C4-2B (cell line): ENCODE results near the gene COG1.
A peak's percentile ranks its signal among the peaks of the same experiment; 100 is the strongest.

Experiments used
- H3K27ac ChIP-seq: fragments of 450-650 bp; 2 replicates; pipeline ENCODE4 v1.5.1; 2017
- ZFX ChIP-seq: fragments of 450-650 bp; IDR thresholded peaks from 2 replicates; pipeline ENCODE4 v1.6.1; 2017
- TF ChIP-seq, protein P1 (sequence below): fragments of 450-650 bp; conservative IDR thresholded peaks from 2 replicates; pipeline ENCODE4 v1.5.1; 2017; ENCODE audit warnings: mild to moderate bottlenecking

The COG1 gene

DNA sequence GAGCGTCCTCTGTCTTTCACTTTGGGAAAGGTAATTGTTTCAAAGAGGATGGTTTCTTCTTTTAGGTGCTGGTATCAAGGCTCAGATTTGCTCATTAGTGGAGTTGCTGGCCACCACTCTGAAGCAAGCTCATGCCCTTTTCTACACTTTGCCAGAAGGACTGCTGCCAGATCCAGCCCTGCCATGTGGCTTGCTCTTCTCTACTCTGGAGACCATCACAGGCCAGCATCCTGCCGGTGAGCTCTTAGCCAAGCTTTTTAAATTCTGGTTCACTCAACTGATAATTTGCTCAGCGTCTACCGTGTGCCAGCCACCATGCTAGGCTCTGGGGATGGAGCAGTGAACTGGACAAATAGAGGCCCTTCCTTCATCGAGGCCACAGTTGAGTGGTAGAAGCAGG lies 4.3 kb downstream of the COG1 start:
- peak overlapping the region; percentile 33 for H3K27ac ChIP-seq
- TF ChIP-seq, protein P1, sequence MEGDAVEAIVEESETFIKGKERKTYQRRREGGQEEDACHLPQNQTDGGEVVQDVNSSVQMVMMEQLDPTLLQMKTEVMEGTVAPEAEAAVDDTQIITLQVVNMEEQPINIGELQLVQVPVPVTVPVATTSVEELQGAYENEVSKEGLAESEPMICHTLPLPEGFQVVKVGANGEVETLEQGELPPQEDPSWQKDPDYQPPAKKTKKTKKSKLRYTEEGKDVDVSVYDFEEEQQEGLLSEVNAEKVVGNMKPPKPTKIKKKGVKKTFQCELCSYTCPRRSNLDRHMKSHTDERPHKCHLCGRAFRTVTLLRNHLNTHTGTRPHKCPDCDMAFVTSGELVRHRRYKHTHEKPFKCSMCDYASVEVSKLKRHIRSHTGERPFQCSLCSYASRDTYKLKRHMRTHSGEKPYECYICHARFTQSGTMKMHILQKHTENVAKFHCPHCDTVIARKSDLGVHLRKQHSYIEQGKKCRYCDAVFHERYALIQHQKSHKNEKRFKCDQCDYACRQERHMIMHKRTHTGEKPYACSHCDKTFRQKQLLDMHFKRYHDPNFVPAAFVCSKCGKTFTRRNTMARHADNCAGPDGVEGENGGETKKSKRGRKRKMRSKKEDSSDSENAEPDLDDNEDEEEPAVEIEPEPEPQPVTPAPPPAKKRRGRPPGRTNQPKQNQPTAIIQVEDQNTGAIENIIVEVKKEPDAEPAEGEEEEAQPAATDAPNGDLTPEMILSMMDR: no peak
- TF ChIP-seq ZFX: no peak

DNA sequence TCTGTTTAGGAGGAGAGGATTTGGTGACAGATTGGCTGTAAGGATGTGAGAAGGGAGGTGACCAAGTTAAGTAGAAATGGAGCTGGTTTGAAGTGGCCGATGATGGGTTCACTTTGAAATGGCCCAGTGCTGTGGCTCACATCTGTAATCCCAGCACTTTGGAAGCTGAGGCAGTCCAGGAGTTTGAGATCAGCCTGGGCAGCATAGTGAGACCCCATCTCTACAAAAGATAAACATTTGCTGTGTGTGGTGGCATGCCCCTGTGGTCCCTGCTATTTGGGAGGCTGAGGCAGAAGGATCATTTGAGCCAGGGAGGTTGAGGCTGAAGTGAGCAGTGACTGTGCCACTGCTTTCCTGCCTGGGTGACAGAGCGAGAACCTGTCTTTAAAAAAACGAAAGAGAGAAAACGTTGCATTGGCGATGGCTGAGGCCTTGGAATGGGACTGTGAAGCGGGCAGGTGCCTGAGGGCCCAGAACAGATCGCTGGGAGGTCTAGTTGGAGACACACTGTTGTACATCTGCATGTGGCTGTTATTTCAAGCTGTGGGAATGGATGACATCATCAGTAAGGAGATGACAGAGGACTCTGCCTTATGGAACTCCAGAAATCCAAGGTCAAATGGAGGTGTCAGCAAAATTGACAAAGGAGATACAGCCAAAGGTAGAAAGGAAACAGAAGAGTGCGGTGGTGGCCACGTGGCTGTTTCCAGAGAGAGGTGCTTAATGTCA lies 5.5 kb downstream of the COG1 start:
- H3K27ac ChIP-seq: no peak overlapping the region
- TF ChIP-seq, protein P1: no peak
- no peak for TF ChIP-seq ZFX

DNA sequence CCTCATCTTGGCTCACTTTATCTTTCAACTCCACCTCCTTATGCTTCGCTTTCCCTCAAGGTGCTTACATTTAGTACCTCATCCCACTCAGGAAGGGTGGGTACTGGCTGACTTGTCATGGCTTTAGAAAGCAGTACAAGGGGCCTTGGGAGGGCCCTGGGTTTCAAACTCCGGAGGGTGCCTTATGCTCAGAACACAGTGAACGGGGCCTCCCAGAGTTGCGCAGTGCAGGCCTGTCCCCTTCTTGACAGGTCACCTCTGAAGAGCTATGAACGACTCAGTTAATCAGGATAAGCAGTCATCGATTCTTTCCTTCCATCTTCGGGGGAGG lies 6.0 kb downstream of the COG1 start:
- no peak overlapping the region for H3K27ac ChIP-seq
- TF ChIP-seq, protein P1: no peak
- no peak for TF ChIP-seq ZFX

DNA sequence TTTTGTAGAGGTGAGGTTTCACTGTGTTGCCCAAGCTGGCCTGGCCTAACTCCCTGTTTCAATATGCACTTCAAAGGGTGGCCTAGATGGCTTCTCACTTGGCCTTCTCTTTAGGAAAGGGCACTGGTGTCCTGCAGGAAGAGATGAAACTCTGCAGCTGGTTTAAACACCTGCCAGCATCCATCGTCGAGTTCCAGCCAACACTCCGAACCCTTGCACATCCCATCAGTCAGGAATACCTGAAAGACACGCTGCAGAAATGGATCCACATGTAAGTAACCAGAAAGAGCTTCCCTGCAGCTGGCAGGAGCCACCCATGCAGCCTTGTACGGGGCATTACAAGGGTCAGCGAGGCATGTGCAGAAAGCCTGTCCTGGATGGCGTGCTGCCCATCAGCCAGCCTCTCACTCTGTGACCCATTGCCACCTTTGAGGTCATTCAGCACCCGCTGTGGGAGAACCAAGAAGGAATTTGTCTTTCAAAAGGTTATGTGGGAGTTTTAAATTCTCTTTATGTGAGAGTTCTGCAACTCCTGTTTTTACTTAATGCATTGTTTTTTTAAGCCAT lies 7.0 kb downstream of the COG1 start:
- no peak overlapping the region for H3K27ac ChIP-seq

DNA sequence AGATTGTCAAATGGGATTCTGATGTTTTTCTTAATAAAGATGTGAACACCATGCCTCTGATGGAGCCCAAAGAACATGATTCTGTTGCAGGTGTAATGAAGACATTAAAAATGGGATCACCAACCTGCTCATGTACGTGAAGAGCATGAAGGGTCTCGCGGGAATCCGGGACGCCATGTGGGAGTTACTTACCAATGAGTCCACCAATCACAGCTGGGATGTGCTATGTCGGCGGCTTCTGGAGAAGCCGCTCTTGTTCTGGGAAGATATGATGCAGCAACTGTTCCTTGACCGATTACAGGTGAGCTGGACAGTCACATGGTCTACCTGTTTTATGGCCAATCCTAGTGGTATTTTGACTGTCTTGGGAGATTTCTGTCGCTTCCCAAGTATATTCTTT lies 7.6 kb downstream of the COG1 start:
- TF ChIP-seq, protein P1: no peak
- TF ChIP-seq ZFX: no peak
- no peak overlapping the region for H3K27ac ChIP-seq

More for the DNA sequence above, 7.0 kb downstream of the COG1 start:
- TF ChIP-seq, protein P1: no peak
- TF ChIP-seq ZFX: no peak

DNA sequence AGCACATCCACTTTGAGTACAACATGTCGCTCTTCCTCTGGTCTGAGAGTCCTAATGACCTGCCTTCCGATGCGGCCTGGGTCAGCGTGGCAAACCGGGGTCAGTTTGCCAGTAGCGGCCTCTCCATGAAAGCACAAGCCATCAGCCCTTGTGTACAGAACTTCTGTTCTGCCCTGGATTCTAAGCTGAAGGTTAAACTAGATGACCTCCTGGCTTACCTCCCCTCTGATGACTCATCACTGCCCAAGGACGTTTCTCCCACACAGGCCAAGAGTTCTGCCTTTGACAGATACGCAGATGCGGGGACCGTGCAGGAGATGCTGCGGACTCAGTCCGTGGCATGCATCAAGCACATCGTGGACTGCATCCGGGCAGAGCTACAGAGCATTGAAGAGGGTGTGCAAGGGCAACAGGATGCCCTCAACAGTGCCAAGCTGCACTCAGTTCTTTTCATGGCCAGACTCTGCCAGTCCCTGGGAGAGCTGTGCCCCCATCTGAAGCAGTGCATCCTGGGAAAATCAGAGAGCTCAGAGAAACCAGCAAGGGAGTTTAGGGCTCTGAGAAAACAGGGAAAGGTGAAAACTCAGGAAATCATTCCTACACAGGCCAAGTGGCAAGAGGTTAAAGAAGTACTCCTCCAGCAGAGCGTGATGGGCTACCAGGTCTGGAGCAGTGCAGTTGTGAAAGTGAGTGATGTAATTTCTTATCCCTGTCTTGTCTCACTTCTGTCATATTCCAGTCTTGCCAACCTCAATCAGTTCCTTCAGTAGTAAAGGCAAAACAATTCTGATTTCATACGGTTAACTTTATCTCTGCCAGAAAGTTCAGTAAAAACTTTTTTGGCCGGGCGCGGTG lies 8.6 kb downstream of the COG1 start:
- H3K27ac ChIP-seq: no peak overlapping the region
- TF ChIP-seq ZFX: no peak
- TF ChIP-seq, protein P1: no peak
